HG03460 (cell line): ENCODE data around the gene MALT1.

Source experiments
- ATAC-seq: cut with Tn5 transposase; IDR thresholded peaks from one replicate; pipeline ENCODE4 v1.9.1; 2021; ENCODE audit not compliant: unreplicated experiment

Gene MALT1

DNA sequence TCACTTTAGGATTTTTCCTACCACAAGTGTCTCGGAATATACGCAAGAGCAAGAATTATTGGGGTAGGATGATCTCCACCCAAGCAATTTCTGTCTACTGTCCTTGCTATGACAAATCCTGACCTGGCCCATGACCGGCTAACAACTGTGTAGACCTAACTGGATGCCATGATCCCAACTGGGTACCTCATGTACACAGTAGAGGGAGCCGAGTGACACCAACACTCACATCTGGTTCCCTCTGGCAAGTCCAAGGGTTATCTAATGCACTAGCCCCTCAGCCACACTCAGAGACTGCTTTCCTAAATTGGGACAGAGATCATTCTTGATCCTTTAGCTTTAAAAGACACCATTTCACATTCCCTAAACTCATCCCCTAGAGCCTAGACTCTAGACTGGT lies 132.7 kb downstream of the MALT1 start:
- ATAC-seq, result no peak
